Spinal cord (tissue), 10 donors: ENCODE results near the gene SMG6. TPM values are rescaled to one million over a fixed set of nuclear protein-coding genes. Genes with fewer than 3 reads are reported as not detected.
"Not testable (repeated sequence)": the region's sequence is repeated elsewhere in the genome, so short reads cannot be mapped to it uniquely, and the experiment has no call there.

Experiments
- DNase-seq, 6 donors: peaks; one replicate each; pipeline versions ENCODE4 v3.0.0 to v3.0.0-alpha.2; 2013 to 2015; ENCODE audit warnings: low spot score in 6 of 6, low read depth in 4 of 6
- H3K27ac ChIP-seq: one replicate; pipeline ENCODE4 v1.5.1; 2013; ENCODE audit warnings: low read depth, low read length, control low read depth
- H3K27me3 ChIP-seq: one replicate; pipeline ENCODE4 v1.6.1; 2013; ENCODE audit warnings: low read length; ENCODE audit not compliant: control insufficient read depth, insufficient read depth
- H3K36me3 ChIP-seq: one replicate; pipeline ENCODE4 v1.6.1; 2013; ENCODE audit warnings: low read length; ENCODE audit not compliant: control insufficient read depth, insufficient read depth
- H3K4me1 ChIP-seq: one replicate; pipeline ENCODE4 v1.6.1; 2013; ENCODE audit warnings: low read length; ENCODE audit not compliant: control insufficient read depth, insufficient read depth
- H3K4me3 ChIP-seq: one replicate; pipeline ENCODE4 v1.5.1; 2013; ENCODE audit warnings: low read depth, low read length, control low read depth
- H3K9me3 ChIP-seq: one replicate; pipeline ENCODE4 v1.6.1; 2013; ENCODE audit warnings: low read length; ENCODE audit not compliant: control insufficient read depth, insufficient read depth
- WGBS: methylation state at CpG from one replicate; pipeline ENCODE4 v1.1.5; 2013; ENCODE audit warnings: missing lambda C conversion rate; ENCODE audit not compliant: insufficient coverage; 5-methylcytosine and 5-hydroxymethylcytosine counted together
- polyA plus RNA-seq, 2 donors: library from polyadenylated mRNA; unstranded; fragments of 120-200 nt; gene quantifications; one replicate each; pipeline ENCODE4 v1.2.1, GENCODE V29; 2013; ENCODE audit not compliant: insufficient read length in 2 of 2
- total RNA-seq, 2 donors: library from RNA; depleted of rRNA in 1 of 2; stranded (reverse); fragments of 120-200 nt in 1 of 2; fragments of >200 nt in 1 of 2; gene quantifications; one replicate each; pipeline versions ENCODE4 v1.2.3 to v1.2.4, GENCODE V29; 2013 to 2014
- donor health status: healthy.

SMG6 gene
- total and polyA plus RNA-seq, 4 donors = 26.4 to 46.3 (median 37.3) TPM

DNA sequence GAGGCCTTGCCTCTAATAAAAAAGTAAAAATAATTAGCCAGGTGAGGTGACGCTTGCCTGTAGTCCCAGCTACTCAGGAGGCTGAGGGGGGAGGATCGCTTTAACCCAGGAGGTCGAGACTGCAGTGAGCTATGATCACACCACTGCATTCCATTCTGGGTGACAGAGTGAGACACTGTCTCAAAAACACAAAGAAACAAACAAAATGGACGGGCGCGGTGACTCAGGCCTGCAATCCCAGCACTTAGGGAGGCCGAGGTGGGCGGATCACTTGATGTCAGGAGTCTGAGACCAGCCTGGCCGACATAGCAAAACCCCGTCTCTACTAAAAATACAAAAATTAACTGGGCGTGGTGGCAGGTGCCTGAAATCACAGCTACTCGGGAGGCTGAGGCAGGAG, 137.9 kb downstream of the SMG6 start:
- peaks cover 27% of the 10 kb centered on the region for H3K36me3 ChIP-seq
- not testable (repeated sequence) for H3K4me3 ChIP-seq, H3K9me3 ChIP-seq, H3K27me3 ChIP-seq, H3K27ac ChIP-seq, H3K4me1 ChIP-seq, DNase-seq
- WGBS = 92% methylated on average over 6 of the region's 12 CpGs

DNA sequence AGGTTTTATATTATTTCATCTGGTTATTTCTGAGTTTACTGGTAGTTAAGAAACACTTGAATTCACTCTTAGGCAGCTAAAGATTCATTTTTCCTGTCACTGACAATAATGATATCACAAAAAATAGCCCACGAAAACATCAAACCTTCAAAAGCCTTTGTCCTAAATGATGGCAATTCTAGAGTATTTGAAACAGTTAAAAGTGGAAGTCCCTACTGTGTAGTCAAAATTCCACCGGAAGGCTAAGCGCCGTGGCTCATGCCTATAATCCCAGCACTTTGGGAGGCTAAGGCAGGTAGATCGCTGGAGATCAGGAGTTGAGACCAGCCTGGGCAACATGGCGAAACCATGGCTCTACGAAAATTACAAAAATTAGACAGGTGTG, 145.2 kb downstream of the SMG6 start:
- H3K9me3 ChIP-seq = no peaks in the 10 kb centered on the region
- WGBS = 85% methylated on average over 5 of the region's 7 CpGs
- DNase-seq = no peak
- H3K4me1 ChIP-seq = peaks cover 3% of the 10 kb centered on the region
- H3K36me3 ChIP-seq = peaks cover 20% of the 10 kb centered on the region
- no peaks in the 10 kb centered on the region for H3K27me3 ChIP-seq
- H3K4me3 ChIP-seq = no peak overlapping the region
- H3K27ac ChIP-seq = no peak overlapping the region

DNA sequence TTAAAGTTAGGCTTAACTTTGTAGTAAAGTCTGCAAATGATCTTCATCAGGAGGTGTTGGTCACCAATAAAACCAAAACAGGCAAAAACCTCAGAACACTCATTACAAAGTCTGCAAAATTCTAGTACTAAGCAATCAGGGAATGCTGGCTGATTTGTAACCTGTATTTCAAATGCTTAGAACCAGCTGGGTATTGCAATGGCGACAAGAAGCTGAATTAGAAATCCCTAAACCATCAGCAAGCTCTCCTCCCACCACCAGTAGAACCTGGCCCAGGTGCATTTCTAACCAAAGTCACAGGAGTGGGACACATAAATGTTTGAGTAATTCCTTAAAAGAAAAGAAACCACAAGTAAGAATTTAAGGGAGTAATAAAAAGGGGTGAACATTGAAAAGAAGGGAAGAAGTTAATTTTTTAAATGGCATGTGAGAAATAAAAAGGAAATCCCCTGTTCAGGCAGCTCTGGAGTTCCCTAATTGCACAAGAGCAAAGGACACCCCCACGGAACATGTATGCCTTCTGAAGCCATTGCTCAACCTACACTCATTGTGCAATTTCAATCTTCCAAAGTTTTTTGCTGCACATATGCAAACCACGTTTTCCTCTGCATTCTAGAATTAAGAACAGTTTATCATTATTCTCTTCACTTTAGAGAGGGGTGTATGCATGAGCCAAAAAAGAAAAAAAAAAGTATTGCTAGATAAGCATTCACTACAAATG, 145.8 kb downstream of the SMG6 start:
- H3K27me3 ChIP-seq = no peaks in the 10 kb centered on the region
- WGBS = 100% methylated on average over 1 of the region's 3 CpGs

DNA sequence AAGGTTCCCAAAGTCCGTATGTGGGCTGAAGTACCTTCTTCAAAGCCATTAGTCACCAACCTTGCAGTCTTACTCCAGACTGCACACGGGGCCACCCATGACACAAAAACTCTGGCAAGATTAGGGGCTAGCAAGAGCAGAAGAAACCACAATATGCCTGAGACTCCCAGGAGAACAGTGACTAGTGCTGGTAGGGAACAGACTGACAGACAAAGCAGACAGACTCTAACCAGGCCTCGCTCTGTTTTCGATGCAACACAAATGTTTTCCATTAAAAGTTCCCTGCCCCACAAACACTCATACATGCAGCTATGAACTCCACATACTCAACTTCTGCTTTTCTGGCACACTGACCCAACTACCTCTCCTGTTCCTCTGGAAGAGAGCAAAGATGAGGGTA, 146.5 kb downstream of the SMG6 start:
- WGBS = 74% methylated on average over 4 of the region's 4 CpGs
- Histone ChIP-seq H3K9me3 (no peaks in the 10 kb centered on the region), H3K4me1 (peaks cover 3% of the 10 kb centered on the region), H3K4me3 (no peak overlapping the region), H3K27me3 (no peaks in the 10 kb centered on the region), H3K27ac (no peak overlapping the region), H3K36me3 (peaks cover 15% of the 10 kb centered on the region)
- DNase-seq = no peak

More for the DNA sequence above, 145.8 kb downstream of the SMG6 start:
- peaks cover 3% of the 10 kb centered on the region for H3K4me1 ChIP-seq
- H3K27ac ChIP-seq = no peak overlapping the region
- no peak overlapping the region for H3K4me3 ChIP-seq
- no peaks in the 10 kb centered on the region for H3K9me3 ChIP-seq
- H3K36me3 ChIP-seq = peaks cover 17% of the 10 kb centered on the region
- no peak for DNase-seq

DNA sequence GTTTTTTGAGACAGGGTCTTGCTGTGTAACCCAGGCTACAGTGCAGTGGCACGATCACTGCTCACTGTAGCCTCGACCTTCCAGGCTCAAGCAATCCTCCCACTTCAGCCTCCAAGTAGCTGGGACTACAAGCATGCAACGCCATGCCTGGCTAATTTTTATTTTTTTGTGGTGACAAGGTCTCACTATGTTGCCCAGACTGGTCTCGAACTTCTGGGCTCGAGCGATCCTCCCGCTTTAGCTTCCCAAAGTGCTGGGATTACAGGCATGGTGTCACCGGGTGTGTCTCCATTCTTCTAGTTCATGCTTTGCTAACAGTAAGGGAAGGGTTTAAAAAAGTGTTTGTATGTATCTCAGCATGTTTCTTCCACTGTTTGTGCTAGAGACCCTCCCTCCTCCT, 146.9 kb downstream of the SMG6 start:
- H3K36me3 ChIP-seq = peaks cover 15% of the 10 kb centered on the region
- H3K4me1 ChIP-seq = peaks cover 3% of the 10 kb centered on the region
- DNase-seq = no peak
- H3K27me3 ChIP-seq = no peaks in the 10 kb centered on the region
- H3K27ac ChIP-seq = peak overlapping the region; percentile 25
- no peak overlapping the region for H3K4me3 ChIP-seq
- H3K9me3 ChIP-seq = no peaks in the 10 kb centered on the region
- WGBS = 81% methylated on average over 7 of the region's 8 CpGs

DNA sequence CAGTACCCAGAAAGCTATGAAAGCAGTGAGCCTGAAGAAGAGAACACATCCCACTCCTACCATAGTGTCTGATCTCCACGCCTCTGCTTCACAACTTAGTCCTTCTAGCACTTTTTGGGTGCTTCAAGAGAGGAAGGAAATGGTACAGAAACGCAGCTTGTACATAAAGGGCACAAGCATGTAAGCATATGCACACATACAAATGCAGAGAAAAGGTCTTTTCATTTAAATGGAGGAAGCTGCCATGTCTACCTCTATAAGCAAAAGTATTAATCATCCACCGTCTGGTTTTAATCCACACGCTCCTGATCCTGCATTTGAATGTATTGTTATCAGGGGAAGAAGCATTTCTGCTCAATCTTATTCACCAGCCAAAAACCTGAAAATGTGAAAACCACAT, 148.0 kb downstream of the SMG6 start:
- H3K4me1 ChIP-seq = peaks cover 3% of the 10 kb centered on the region
- WGBS = no CpG with 5 or more reads among the region's 4 CpGs
- DNase-seq = no peak
- H3K27ac ChIP-seq = no peak overlapping the region
- peaks cover 15% of the 10 kb centered on the region for H3K36me3 ChIP-seq
- no peak overlapping the region for H3K4me3 ChIP-seq
- H3K27me3 ChIP-seq = no peaks in the 10 kb centered on the region
- no peaks in the 10 kb centered on the region for H3K9me3 ChIP-seq

DNA sequence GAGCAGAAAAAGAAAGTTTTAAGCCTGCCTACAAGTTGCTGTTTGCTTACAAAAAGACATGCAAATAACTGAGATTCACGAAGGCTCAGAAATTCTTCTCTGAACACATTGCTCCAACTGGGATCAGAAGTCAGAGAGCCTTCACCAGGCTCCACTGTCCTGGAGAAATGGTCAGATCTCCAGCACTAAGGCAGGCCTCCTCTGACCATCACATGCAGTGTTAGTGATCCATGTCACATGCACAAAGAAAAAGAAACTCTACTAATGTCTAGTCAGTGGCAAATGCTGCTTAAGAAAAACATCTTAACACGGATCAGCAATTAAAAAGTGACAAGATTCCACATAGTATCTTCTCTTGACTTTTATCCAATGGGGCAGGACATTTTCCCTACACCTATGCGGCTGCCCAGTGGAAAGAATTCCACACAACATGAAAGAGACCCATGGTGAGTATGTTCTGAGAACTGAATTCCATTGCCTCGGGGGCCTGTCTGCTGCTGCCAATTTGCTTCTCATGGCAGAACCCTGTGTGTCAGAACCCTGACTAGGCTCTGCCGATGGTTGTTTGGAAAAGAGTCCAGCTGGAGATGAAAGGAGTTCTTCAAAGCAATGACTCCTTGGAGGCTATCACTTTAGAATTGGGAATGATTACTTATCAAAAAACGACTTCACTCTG, 152.1 kb downstream of the SMG6 start:
- WGBS = 56% methylated on average over 4 of the region's 6 CpGs
- Histone ChIP-seq H3K36me3 (peaks cover 16% of the 10 kb centered on the region), H3K27ac (peak overlapping the region; percentile 25), H3K27me3 (no peaks in the 10 kb centered on the region), H3K4me3 (no peak overlapping the region), H3K9me3 (no peaks in the 10 kb centered on the region), H3K4me1 (peaks cover under 1% of the 10 kb centered on the region)
- no peak for DNase-seq

DNA sequence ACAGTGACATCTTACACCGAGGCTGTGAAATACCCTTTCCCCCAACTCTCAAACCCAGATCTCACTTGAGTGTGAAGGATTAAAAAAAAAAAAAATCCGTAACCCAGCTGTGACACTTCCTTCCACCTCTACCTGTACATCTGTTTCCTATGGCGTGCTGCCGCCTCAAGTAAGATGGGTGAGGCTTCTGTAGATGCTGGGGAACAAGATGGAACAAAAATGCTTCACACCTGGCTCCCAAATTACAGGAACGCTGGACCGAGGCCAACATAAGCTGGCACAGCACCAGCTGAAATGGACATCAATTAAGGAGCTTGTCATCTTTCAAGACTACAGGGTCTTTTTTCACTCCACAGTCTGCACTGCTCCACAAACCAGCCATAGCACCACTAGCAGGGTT, 152.8 kb downstream of the SMG6 start:
- Histone ChIP-seq H3K4me3 (no peak overlapping the region), H3K9me3 (no peaks in the 10 kb centered on the region), H3K27me3 (no peaks in the 10 kb centered on the region), H3K27ac (no peak overlapping the region), H3K36me3 (peaks cover 16% of the 10 kb centered on the region), H3K4me1 (no peaks in the 10 kb centered on the region)
- DNase-seq = peak in 1 of 6 donors; percentile 18
- 73% methylated on average over 2 of the region's 6 CpGs for whole genome bisulfite sequencing

DNA sequence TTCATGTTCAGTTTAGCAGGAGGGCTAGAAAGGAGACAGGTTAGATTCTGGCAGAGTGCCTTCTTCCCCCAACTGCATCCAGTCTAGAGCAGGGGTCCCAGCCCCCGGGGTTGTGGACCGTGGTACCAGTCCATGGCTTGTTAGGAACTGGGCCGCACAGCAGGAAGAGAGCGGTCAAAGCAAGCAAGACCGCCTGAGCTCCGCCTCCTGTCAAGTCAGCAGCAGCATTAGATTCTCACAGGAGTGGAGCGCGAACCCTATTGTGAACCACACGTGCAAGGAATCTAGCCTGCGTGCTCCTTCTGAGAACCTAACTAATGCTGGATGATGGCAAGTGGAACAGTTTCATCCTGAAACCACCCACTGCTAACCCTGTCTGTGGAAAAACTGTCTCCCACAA, 153.7 kb downstream of the SMG6 start:
- H3K4me3 ChIP-seq = no peak overlapping the region
- H3K4me1 ChIP-seq = no peaks in the 10 kb centered on the region
- H3K36me3 ChIP-seq = peaks cover 16% of the 10 kb centered on the region
- WGBS = 79% methylated on average over 8 of the region's 10 CpGs
- H3K9me3 ChIP-seq = no peaks in the 10 kb centered on the region
- H3K27me3 ChIP-seq = no peaks in the 10 kb centered on the region
- no peak overlapping the region for H3K27ac ChIP-seq
- no peak for DNase-seq
